ENCODE measurements around the gene SLC24A5. TPM values are rescaled to one million over a fixed set of nuclear protein-coding genes. Genes with fewer than 3 reads are reported as not detected.

The SLC24A5 gene
- total RNA-seq, 2 experiments from 2014 or later, result not detected

GRCh38 chr15:48170981-48171380, 50.2 kb downstream of the SLC24A5 start:
- ChIA-PET CTCF (ENCODE audit: unreplicated experiment) (no interaction called here), POLR2A (no interaction called here)
- H4K20me1 ChIP-seq (ENCODE audit: insufficient read depth, low read length), result no peaks in the 10 kb centered on the region; the same call in 1 of the 2 replicates
- intact Hi-C loops (cut with micrococcal nuclease; ENCODE audit: unreplicated experiment), result no loop called here
- no peak for DNase-seq (ENCODE audit: low spot score)
- peaks cover 97% of the 10 kb centered on the region for H3K79me2 ChIP-seq (ENCODE audit: insufficient read depth, low read depth, low read length)
- H2AFZ ChIP-seq (ENCODE audit: low read length), result no peak overlapping the region
- H3K27ac ChIP-seq (ENCODE audit: low read depth, low read length, poor library complexity, severe bottlenecking), result no peak overlapping the region
- peaks cover 68% of the 10 kb centered on the region for H3K36me3 ChIP-seq (ENCODE audit: insufficient read depth, low read length)
- no peak overlapping the region for H3K4me2 ChIP-seq (ENCODE audit: low read length)
- no peaks in the 10 kb centered on the region for H3K9me2 ChIP-seq (ENCODE audit: insufficient read depth, low read length)
- peaks cover 21% of the 10 kb centered on the region; the same call in 1 of the 2 replicates for H3K9me3 ChIP-seq (ENCODE audit: low read length)
- H3K4me1 ChIP-seq (ENCODE audit: insufficient read depth, low read length, poor library complexity, severe bottlenecking), result peaks cover 35% of the 10 kb centered on the region
- no peak overlapping the region for H3K4me3 ChIP-seq (ENCODE audit: low read depth, low read length, poor library complexity, severe bottlenecking)
- TF ChIP-seq, protein P1, sequence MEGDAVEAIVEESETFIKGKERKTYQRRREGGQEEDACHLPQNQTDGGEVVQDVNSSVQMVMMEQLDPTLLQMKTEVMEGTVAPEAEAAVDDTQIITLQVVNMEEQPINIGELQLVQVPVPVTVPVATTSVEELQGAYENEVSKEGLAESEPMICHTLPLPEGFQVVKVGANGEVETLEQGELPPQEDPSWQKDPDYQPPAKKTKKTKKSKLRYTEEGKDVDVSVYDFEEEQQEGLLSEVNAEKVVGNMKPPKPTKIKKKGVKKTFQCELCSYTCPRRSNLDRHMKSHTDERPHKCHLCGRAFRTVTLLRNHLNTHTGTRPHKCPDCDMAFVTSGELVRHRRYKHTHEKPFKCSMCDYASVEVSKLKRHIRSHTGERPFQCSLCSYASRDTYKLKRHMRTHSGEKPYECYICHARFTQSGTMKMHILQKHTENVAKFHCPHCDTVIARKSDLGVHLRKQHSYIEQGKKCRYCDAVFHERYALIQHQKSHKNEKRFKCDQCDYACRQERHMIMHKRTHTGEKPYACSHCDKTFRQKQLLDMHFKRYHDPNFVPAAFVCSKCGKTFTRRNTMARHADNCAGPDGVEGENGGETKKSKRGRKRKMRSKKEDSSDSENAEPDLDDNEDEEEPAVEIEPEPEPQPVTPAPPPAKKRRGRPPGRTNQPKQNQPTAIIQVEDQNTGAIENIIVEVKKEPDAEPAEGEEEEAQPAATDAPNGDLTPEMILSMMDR (conservative IDR thresholded peaks at IDR 0.05; ENCODE audit: low read length), result no peak
- no peak for TF ChIP-seq EZH2phosphoT487 (IDR thresholded peaks at IDR 0.05; ENCODE audit: borderline replicate concordance, low read depth, low read length)
- no TSS peak for BruUV-seq (replicated peaks)

- BruUV-seq (replicated peaks), result no TSS peak
- TF ChIP-seq, protein P1 (conservative IDR thresholded peaks at IDR 0.05; ENCODE audit: low read length), result no peak
- TF ChIP-seq EZH2phosphoT487 (IDR thresholded peaks at IDR 0.05; ENCODE audit: borderline replicate concordance, low read depth, low read length), result no peak
- no peak for DNase-seq (ENCODE audit: low spot score)
- Histone ChIP-seq H3K9me2 (ENCODE audit: insufficient read depth, low read length) (no peaks in the 10 kb centered on the region), H3K4me1 (ENCODE audit: insufficient read depth, low read length, poor library complexity, severe bottlenecking) (peaks cover 51% of the 10 kb centered on the region), H4K20me1 (ENCODE audit: insufficient read depth, low read length) (peaks cover 6% of the 10 kb centered on the region; the same call in 1 of the 2 replicates), H3K27ac (ENCODE audit: low read depth, low read length, poor library complexity, severe bottlenecking) (no peak overlapping the region), H2AFZ (ENCODE audit: low read length) (no peak overlapping the region), H3K79me2 (ENCODE audit: insufficient read depth, low read depth, low read length) (peaks cover 82% of the 10 kb centered on the region), H3K4me2 (ENCODE audit: low read length) (peak overlapping the region; percentile 93), H3K36me3 (ENCODE audit: insufficient read depth, low read length) (peaks cover 35% of the 10 kb centered on the region), H3K9me3 (ENCODE audit: low read length) (peaks cover 21% of the 10 kb centered on the region; the same call in 1 of the 2 replicates), H3K4me3 (ENCODE audit: low read depth, low read length, poor library complexity, severe bottlenecking) (peak overlapping the region; percentile 19)
- intact Hi-C loops (cut with micrococcal nuclease; ENCODE audit: unreplicated experiment), result no loop called here
- CTCF ChIA-PET (ENCODE audit: unreplicated experiment), result no interaction called here
- POLR2A ChIA-PET, result no interaction called here
Measured at GRCh38 chr15:48175126-48175525, 54.3 kb downstream of the SLC24A5 start.

GRCh38 chr15:48176112-48176511, 55.3 kb downstream of the SLC24A5 start:
- Histone ChIP-seq H2AFZ (ENCODE audit: low read length) (no peak overlapping the region), H3K79me2 (ENCODE audit: insufficient read depth, low read depth, low read length) (peaks cover 72% of the 10 kb centered on the region), H3K4me2 (ENCODE audit: low read length) (peak overlapping the region; percentile 93), H3K9me2 (ENCODE audit: insufficient read depth, low read length) (no peaks in the 10 kb centered on the region), H3K4me1 (ENCODE audit: insufficient read depth, low read length, poor library complexity, severe bottlenecking) (peaks cover 51% of the 10 kb centered on the region), H3K36me3 (ENCODE audit: insufficient read depth, low read length) (peaks cover 28% of the 10 kb centered on the region), H3K9me3 (ENCODE audit: low read length) (peaks cover 21% of the 10 kb centered on the region; the same call in 1 of the 2 replicates), H3K27ac (ENCODE audit: low read depth, low read length, poor library complexity, severe bottlenecking) (no peak overlapping the region), H4K20me1 (ENCODE audit: insufficient read depth, low read length) (peaks cover 6% of the 10 kb centered on the region; the same call in 1 of the 2 replicates), H3K4me3 (ENCODE audit: low read depth, low read length, poor library complexity, severe bottlenecking) (peak overlapping the region; percentile 84)
- ChIA-PET CTCF (ENCODE audit: unreplicated experiment) (no interaction called here), POLR2A (interaction anchor here (0.6 kb wide), 2 partner anchors 224 to 805 kb away, joined by 3 to 4 read pairs; no protein-coding TSS in a partner anchor)
- TF ChIP-seq, protein P1 (conservative IDR thresholded peaks at IDR 0.05; ENCODE audit: low read length), result no peak
- no peak for DNase-seq (ENCODE audit: low spot score)
- BruUV-seq (replicated peaks), result no TSS peak
- intact Hi-C loops (cut with micrococcal nuclease; ENCODE audit: unreplicated experiment), result no loop called here

All from OCI-LY7 (cell line).